ENCODE measurements around the gene DNAJC28. TPM values are rescaled to one million over a fixed set of nuclear protein-coding genes. Genes with fewer than 3 reads are reported as not detected.
A peak's percentile ranks its signal among the peaks of the same experiment; 100 is the strongest.

DNAJC28 gene
- 2.9 TPM for polyA plus RNA-seq
- long read RNA-seq, donor 1, partial matches to known transcripts = 0 of 1 reads
- long read RNA-seq, donor 1, other reads (novel, unspliced or antisense) = 0 of 1 reads
- long read RNA-seq, donor 2, partial matches to known transcripts = 0 of 2 reads
- long read RNA-seq, donor 2, other reads (novel, unspliced or antisense) = 0 of 2 reads
- long read RNA-seq, donor 3, partial matches to known transcripts = 0 of 2 reads
- long read RNA-seq, donor 3, other reads (novel, unspliced or antisense) = 0 of 2 reads
- long read RNA-seq, donor 4 = 0 reads
- long read RNA-seq, donor 5 = 0 reads
- long read RNA-seq, donor 6, partial matches to known transcripts = 0 of 1 reads
- long read RNA-seq, donor 6, other reads (novel, unspliced or antisense) = 0 of 1 reads
- long read RNA-seq, donor 7 = 0 reads
- long read RNA-seq, donor 8, partial matches to known transcripts = 0 of 2 reads
- long read RNA-seq, donor 8, other reads (novel, unspliced or antisense) = 0 of 2 reads
- long read RNA-seq, donor 9, partial matches to known transcripts = 0 of 4 reads
- long read RNA-seq, donor 9, other reads (novel, unspliced or antisense) = 0 of 4 reads
- long read RNA-seq, donor 10, partial matches to known transcripts = 0 of 1 reads
- long read RNA-seq, donor 10, other reads (novel, unspliced or antisense) = 0 of 1 reads
- long read RNA-seq, donor 11, partial matches to known transcripts = 0 of 1 reads
- long read RNA-seq, donor 11, other reads (novel, unspliced or antisense) = 0 of 1 reads

- WGBS (ENCODE audit: insufficient coverage, low lambda C conversion rate) = 0% methylated on average over 1 of the region's 52 CpGs
- H3K27me3 ChIP-seq (ENCODE audit: control insufficient read depth, insufficient read depth, low read length) = no peaks in the 10 kb centered on the region
Observed at GRCh38 chr21:33491373-33492102, at the start of gene DNAJC28. DNAJC28 (minus strand) TSS chr21:33491716; CDS start chr21:33489393, 2,323 bp downstream.

GRCh38 chr21:33541105-33541711, 49.7 kb upstream of the DNAJC28 start:
- Histone ChIP-seq H3K4me1 (ENCODE audit: control insufficient read depth, insufficient read depth, low read length) (peaks cover 8% of the 10 kb centered on the region), H3K27ac (ENCODE audit: low read length) (peak overlapping the region; percentile 99), H3K4me3 (ENCODE audit: low read length) (peak overlapping the region; percentile 83), H3K9me3 (ENCODE audit: control insufficient read depth, low read depth, low read length) (no peaks in the 10 kb centered on the region), H3K36me3 (ENCODE audit: control insufficient read depth, insufficient read depth, low read length) (peaks cover 18% of the 10 kb centered on the region), H3K27me3 (ENCODE audit: control insufficient read depth, insufficient read depth, low read length) (no peaks in the 10 kb centered on the region)
- peak in 1 of 2 donors; percentile 34 for DNase-seq
- WGBS (ENCODE audit: insufficient coverage, low lambda C conversion rate) = 46% methylated on average over 5 of the region's 19 CpGs

More at GRCh38 chr21:33491373-33492102, at the start of gene DNAJC28:
- H3K36me3 ChIP-seq (ENCODE audit: control insufficient read depth, insufficient read depth, low read length) = no peaks in the 10 kb centered on the region
- H3K4me3 ChIP-seq (ENCODE audit: low read length) = peak within 1 kb of the TSS; percentile 73
- peak; percentile 91 to 95 for DNase-seq
- H3K27ac ChIP-seq (ENCODE audit: low read length) = peak within 1 kb of the TSS; percentile 60
- H3K4me1 ChIP-seq (ENCODE audit: control insufficient read depth, insufficient read depth, low read length) = no peaks in the 10 kb centered on the region
- H3K9me3 ChIP-seq (ENCODE audit: control insufficient read depth, low read depth, low read length) = no peaks in the 10 kb centered on the region

- Histone ChIP-seq H3K36me3 (ENCODE audit: control insufficient read depth, insufficient read depth, low read length) (peaks cover 23% of the 10 kb centered on the region), H3K27ac (ENCODE audit: low read length) (peak overlapping the region; percentile 99), H3K27me3 (ENCODE audit: control insufficient read depth, insufficient read depth, low read length) (no peaks in the 10 kb centered on the region), H3K4me1 (ENCODE audit: control insufficient read depth, insufficient read depth, low read length) (peaks cover 8% of the 10 kb centered on the region), H3K9me3 (ENCODE audit: control insufficient read depth, low read depth, low read length) (no peaks in the 10 kb centered on the region), H3K4me3 (ENCODE audit: low read length) (peak overlapping the region; percentile 83)
- 18% methylated on average over 2 of the region's 3 CpGs for WGBS (ENCODE audit: insufficient coverage, low lambda C conversion rate)
- DNase-seq = peak in 1 of 2 donors; percentile 33
Observed at GRCh38 chr21:33540711-33541104, 49.2 kb upstream of the DNAJC28 start.

- Histone ChIP-seq H3K36me3 (ENCODE audit: control insufficient read depth, insufficient read depth, low read length) (peaks cover 30% of the 10 kb centered on the region), H3K4me1 (ENCODE audit: control insufficient read depth, insufficient read depth, low read length) (peaks cover 8% of the 10 kb centered on the region), H3K27ac (ENCODE audit: low read length) (peak overlapping the region; percentile 99), H3K9me3 (ENCODE audit: control insufficient read depth, low read depth, low read length) (no peaks in the 10 kb centered on the region), H3K4me3 (ENCODE audit: low read length) (no peak overlapping the region), H3K27me3 (ENCODE audit: control insufficient read depth, insufficient read depth, low read length) (no peaks in the 10 kb centered on the region)
- WGBS (ENCODE audit: insufficient coverage, low lambda C conversion rate) = no CpG with 5 or more reads among the region's 4 CpGs
- DNase-seq = no peak
Observed at GRCh38 chr21:33539616-33540015, 48.1 kb upstream of the DNAJC28 start.

- Histone ChIP-seq H3K36me3 (ENCODE audit: control insufficient read depth, insufficient read depth, low read length) (peaks cover 52% of the 10 kb centered on the region), H3K27ac (ENCODE audit: low read length) (no peak overlapping the region), H3K9me3 (ENCODE audit: control insufficient read depth, low read depth, low read length) (no peaks in the 10 kb centered on the region), H3K4me1 (ENCODE audit: control insufficient read depth, insufficient read depth, low read length) (peaks cover 8% of the 10 kb centered on the region), H3K27me3 (ENCODE audit: control insufficient read depth, insufficient read depth, low read length) (no peaks in the 10 kb centered on the region), H3K4me3 (ENCODE audit: low read length) (no peak overlapping the region)
- no CpG with 5 or more reads among the region's 2 CpGs for WGBS (ENCODE audit: insufficient coverage, low lambda C conversion rate)
- no peak for DNase-seq
Observed at GRCh38 chr21:33537212-33537611, 45.7 kb upstream of the DNAJC28 start.

GRCh38 chr21:33531007-33531406, 39.5 kb upstream of the DNAJC28 start:
- 100% methylated on average over 2 of the region's 3 CpGs for WGBS (ENCODE audit: insufficient coverage, low lambda C conversion rate)
- DNase-seq = no peak
- Histone ChIP-seq H3K9me3 (ENCODE audit: control insufficient read depth, low read depth, low read length) (no peaks in the 10 kb centered on the region), H3K27me3 (ENCODE audit: control insufficient read depth, insufficient read depth, low read length) (no peaks in the 10 kb centered on the region), H3K27ac (ENCODE audit: low read length) (no peak overlapping the region), H3K4me3 (ENCODE audit: low read length) (no peak overlapping the region), H3K36me3 (ENCODE audit: control insufficient read depth, insufficient read depth, low read length) (peaks cover 84% of the 10 kb centered on the region), H3K4me1 (ENCODE audit: control insufficient read depth, insufficient read depth, low read length) (no peaks in the 10 kb centered on the region)

- Histone ChIP-seq H3K27me3 (ENCODE audit: control insufficient read depth, insufficient read depth, low read length) (no peaks in the 10 kb centered on the region), H3K4me3 (ENCODE audit: low read length) (no peak overlapping the region), H3K27ac (ENCODE audit: low read length) (no peak overlapping the region), H3K9me3 (ENCODE audit: control insufficient read depth, low read depth, low read length) (no peaks in the 10 kb centered on the region), H3K4me1 (ENCODE audit: control insufficient read depth, insufficient read depth, low read length) (no peaks in the 10 kb centered on the region), H3K36me3 (ENCODE audit: control insufficient read depth, insufficient read depth, low read length) (peaks cover 53% of the 10 kb centered on the region)
- 100% methylated on average over 1 of the region's 1 CpG for WGBS (ENCODE audit: insufficient coverage, low lambda C conversion rate)
- no peak for DNase-seq
Observed at GRCh38 chr21:33522953-33523349, 31.4 kb upstream of the DNAJC28 start.

GRCh38 chr21:33522297-33522952, 30.9 kb upstream of the DNAJC28 start:
- WGBS (ENCODE audit: insufficient coverage, low lambda C conversion rate) = 95% methylated on average over 3 of the region's 5 CpGs
- Histone ChIP-seq H3K27ac (ENCODE audit: low read length) (no peak overlapping the region), H3K27me3 (ENCODE audit: control insufficient read depth, insufficient read depth, low read length) (no peaks in the 10 kb centered on the region), H3K36me3 (ENCODE audit: control insufficient read depth, insufficient read depth, low read length) (peaks cover 52% of the 10 kb centered on the region), H3K9me3 (ENCODE audit: control insufficient read depth, low read depth, low read length) (no peaks in the 10 kb centered on the region), H3K4me1 (ENCODE audit: control insufficient read depth, insufficient read depth, low read length) (no peaks in the 10 kb centered on the region), H3K4me3 (ENCODE audit: low read length) (no peak overlapping the region)
- no peak for DNase-seq

GRCh38 chr21:33518899-33519298, 27.4 kb upstream of the DNAJC28 start:
- Histone ChIP-seq H3K27me3 (ENCODE audit: control insufficient read depth, insufficient read depth, low read length) (no peaks in the 10 kb centered on the region), H3K4me1 (ENCODE audit: control insufficient read depth, insufficient read depth, low read length) (no peaks in the 10 kb centered on the region), H3K27ac (ENCODE audit: low read length) (no peak overlapping the region), H3K36me3 (ENCODE audit: control insufficient read depth, insufficient read depth, low read length) (peaks cover 59% of the 10 kb centered on the region), H3K9me3 (ENCODE audit: control insufficient read depth, low read depth, low read length) (no peaks in the 10 kb centered on the region), H3K4me3 (ENCODE audit: low read length) (no peak overlapping the region)
- DNase-seq = no peak
- no CpG with 5 or more reads among the region's 4 CpGs for WGBS (ENCODE audit: insufficient coverage, low lambda C conversion rate)

All from large intestine (tissue), 12 donors.